Neuronal stem cell (in vitro differentiated cells): ENCODE results near the gene NTSR1.
A peak's percentile ranks its signal among the peaks of the same experiment; 100 is the strongest.

Experiments used
- DNase-seq: peaks from one replicate; pipeline ENCODE4 v3.0.0-alpha.2; 2013; ENCODE audit warnings: low spot score
- H2AFZ ChIP-seq: one replicate; pipeline ENCODE4 v1.6.1; 2013; ENCODE audit warnings: mild to moderate bottlenecking, low read length, inconsistent platforms
- H2AK5ac ChIP-seq: 2 replicates; pipeline ENCODE4 v1.6.1; 2013; ENCODE audit warnings: low read depth, mild to moderate bottlenecking, inconsistent platforms, low read length, moderate library complexity, mixed read lengths
- H2BK120ac ChIP-seq: 2 replicates; pipeline ENCODE4 v1.6.1; 2013; ENCODE audit warnings: low read depth, mild to moderate bottlenecking, inconsistent platforms, low read length, moderate library complexity, mixed read lengths
- H2BK12ac ChIP-seq: one replicate; pipeline ENCODE4 v1.6.1; 2013; ENCODE audit warnings: low read length, inconsistent platforms
- H2BK15ac ChIP-seq: 2 replicates; pipeline ENCODE4 v1.6.1; 2013; ENCODE audit warnings: mild to moderate bottlenecking, low read length, inconsistent platforms, mixed read lengths
- H2BK5ac ChIP-seq: one replicate; pipeline ENCODE4 v1.6.1; 2013; ENCODE audit warnings: inconsistent platforms, mild to moderate bottlenecking, low read length, moderate library complexity
- H3K14ac ChIP-seq: one replicate; pipeline ENCODE4 v1.6.1; 2013; ENCODE audit warnings: low read length, inconsistent platforms
- H3K18ac ChIP-seq: 2 replicates; pipeline ENCODE4 v1.6.1; 2013; ENCODE audit warnings: low read length, inconsistent platforms
- H3K23ac ChIP-seq: 2 replicates; pipeline ENCODE4 v1.6.1; 2013; ENCODE audit warnings: low read depth, mild to moderate bottlenecking, mixed read lengths, low read length, inconsistent platforms; ENCODE audit not compliant: poor library complexity
- H3K27ac ChIP-seq: replicated peaks from 3 replicates; pipeline ENCODE4 v1.5.1; 2013; ENCODE audit warnings: low read length, inconsistent platforms
- H3K27me3 ChIP-seq, 3 experiments: 2 replicates each; pipeline ENCODE4 v1.6.1; 2013; ENCODE audit warnings: low read length in 3 of 3, mild to moderate bottlenecking in 2 of 3, inconsistent platforms in 1 of 3, low read depth in 1 of 3, mixed read lengths in 1 of 3, moderate library complexity in 1 of 3; ENCODE audit not compliant: control insufficient read depth in 3 of 3, insufficient read depth in 3 of 3
- H3K36me3 ChIP-seq, 2 donors: replicated peaks in 1 of 2; 2 replicates each; pipeline ENCODE4 v1.6.1; 2013; ENCODE audit warnings: low read length in 2 of 2; ENCODE audit not compliant: control insufficient read depth in 2 of 2, insufficient read depth in 2 of 2
- H3K4ac ChIP-seq: 2 replicates; pipeline ENCODE4 v1.6.1; 2013; ENCODE audit warnings: inconsistent platforms, mild to moderate bottlenecking, low read length, moderate library complexity
- H3K4me1 ChIP-seq, 2 donors: 1 replicate in 1 of 2; 2 replicates in 1 of 2; pipeline ENCODE4 v1.6.1; 2013; ENCODE audit warnings: low read length in 2 of 2, low read depth in 1 of 2; ENCODE audit not compliant: control insufficient read depth in 2 of 2, insufficient read depth in 1 of 2
- H3K4me2 ChIP-seq: one replicate; pipeline ENCODE4 v1.6.1; 2013; ENCODE audit warnings: mild to moderate bottlenecking, low read length, inconsistent platforms; ENCODE audit not compliant: insufficient read depth, poor library complexity, severe bottlenecking
- H3K4me3 ChIP-seq, 2 donors: 2 replicates each; pipeline ENCODE4 v1.5.1; 2013; ENCODE audit warnings: low read length in 2 of 2, mild to moderate bottlenecking in 2 of 2, inconsistent platforms in 1 of 2, moderate library complexity in 1 of 2
- H3K79me1 ChIP-seq: one replicate; pipeline ENCODE4 v1.6.1; 2013; ENCODE audit warnings: low read depth, mild to moderate bottlenecking, inconsistent platforms, low read length, moderate library complexity
- H3K9ac ChIP-seq: one replicate; pipeline ENCODE4 v1.6.1; 2013; ENCODE audit warnings: mild to moderate bottlenecking, low read depth, low read length, inconsistent platforms; ENCODE audit not compliant: poor library complexity
- H3K9me3 ChIP-seq, 2 donors: replicated peaks in 1 of 2; 2 replicates each; pipeline versions ENCODE3 to v1.6.1; 2013; ENCODE audit warnings: low read length in 2 of 2, mild to moderate bottlenecking in 2 of 2, inconsistent platforms in 1 of 2, low read depth in 1 of 2, mixed read lengths in 1 of 2, moderate library complexity in 1 of 2; ENCODE audit not compliant: control insufficient read depth in 2 of 2, insufficient read depth in 1 of 2
- H4K8ac ChIP-seq: one replicate; pipeline ENCODE4 v1.6.1; 2013; ENCODE audit warnings: low read depth, mild to moderate bottlenecking, inconsistent platforms, low read length, moderate library complexity
- H4K91ac ChIP-seq: one replicate; pipeline ENCODE4 v1.6.1; 2013; ENCODE audit warnings: low read length, low read depth, mild to moderate bottlenecking, inconsistent platforms; ENCODE audit not compliant: poor library complexity
- WGBS, 2 donors: extraction: QIAGEN DNeasy Blood & Tissue Kit; methylation state at CpG; one replicate each; pipeline ENCODE4 v1.1.7; 2013; ENCODE audit warnings: missing lambda C conversion rate in 2 of 2, mixed read lengths in 1 of 2; ENCODE audit not compliant: insufficient read length in 2 of 2, insufficient replicate concordance in 1 of 2; ENCODE audit errors: extremely low coverage in 2 of 2; 5-methylcytosine and 5-hydroxymethylcytosine counted together

The NTSR1 gene

DNA sequence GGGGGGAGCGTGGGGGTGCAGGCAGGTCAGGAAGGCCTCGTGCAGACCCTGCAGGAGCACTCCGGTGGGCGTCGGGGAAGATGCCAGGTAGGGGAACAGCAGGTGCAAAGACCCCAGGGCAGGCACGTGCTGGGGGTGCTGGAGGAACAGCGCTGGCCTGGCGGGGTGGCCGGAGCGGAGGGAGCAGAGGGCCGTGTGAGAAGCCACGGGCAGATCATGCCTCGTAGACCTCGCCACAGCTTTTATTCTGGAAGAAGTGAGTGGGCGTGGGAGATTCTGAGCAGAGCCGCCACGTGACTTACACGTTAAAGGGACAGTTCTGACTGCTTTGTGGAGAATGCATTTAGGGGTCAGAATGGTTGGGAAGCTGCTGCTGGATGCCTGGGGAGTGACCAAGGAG lies 9.3 kb downstream of the NTSR1 start:
- Histone ChIP-seq H3K79me1 (no peaks in the 10 kb centered on the region), H3K4me2 (no peak overlapping the region), H2BK5ac (no peak overlapping the region), H3K27ac (no peak overlapping the region), H3K4me1 (no peaks in the 10 kb centered on the region), H4K91ac (no peak overlapping the region), H4K8ac (no peak overlapping the region), H3K4ac (no peak overlapping the region), H3K18ac (peak overlapping the region; percentile 48), H3K27me3 (peaks cover 0 to 49% (median 0%) of the 10 kb centered on the region in 3 experiments), H3K36me3 (no peaks in the 10 kb centered on the region), H3K4me3 (no peak overlapping the region), H3K23ac (peak overlapping the region; percentile 68), H2AK5ac (peak overlapping the region; percentile 81), H2AFZ (no peak overlapping the region), H3K14ac (no peak overlapping the region), H2BK15ac (no peak overlapping the region), H3K9ac (no peak overlapping the region), H2BK120ac (no peak overlapping the region), H2BK12ac (no peak overlapping the region), H3K9me3 (peaks cover 3 to 22% of the 10 kb centered on the region in 2 donors)
- no peak for DNase-seq
- WGBS, 2 donors, result no CpG with 5 or more reads among the region's 18 CpGs

DNA sequence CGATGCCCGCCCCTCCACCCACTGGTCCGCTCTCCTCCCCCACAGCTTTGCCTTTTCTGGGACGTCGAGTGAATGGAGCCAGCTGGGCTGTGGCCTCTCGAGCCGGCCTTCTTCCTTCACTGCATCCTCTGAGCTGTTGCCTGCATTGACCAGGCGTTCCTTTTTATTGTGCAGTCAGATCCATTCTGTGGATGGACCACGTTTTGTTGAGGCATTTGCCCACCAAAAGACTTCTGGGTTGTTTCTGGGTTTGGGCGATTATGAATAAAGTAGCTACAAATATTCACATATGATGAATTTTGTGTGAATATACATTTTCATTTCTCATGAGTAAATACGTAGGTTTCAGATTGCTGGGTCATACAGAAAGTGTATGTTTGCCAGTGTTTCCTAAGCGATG lies 9.9 kb downstream of the NTSR1 start:
- peaks cover 3 to 22% of the 10 kb centered on the region in 2 donors for H3K9me3 ChIP-seq
- H3K14ac ChIP-seq, result no peak overlapping the region
- no peak overlapping the region for H3K4me3 ChIP-seq
- H2BK120ac ChIP-seq, result no peak overlapping the region
- no peak overlapping the region for H2BK5ac ChIP-seq
- H3K27me3 ChIP-seq, result peaks cover 0 to 50% (median 0%) of the 10 kb centered on the region in 3 experiments
- no peak overlapping the region for H2AFZ ChIP-seq
- H3K18ac ChIP-seq, result no peak overlapping the region
- H4K91ac ChIP-seq, result no peak overlapping the region
- no peak overlapping the region for H2BK12ac ChIP-seq
- no peak overlapping the region for H2AK5ac ChIP-seq
- no CpG with 5 or more reads among the region's 12 CpGs for WGBS, 2 donors
- no peaks in the 10 kb centered on the region for H3K79me1 ChIP-seq
- H4K8ac ChIP-seq, result no peak overlapping the region
- no peak overlapping the region for H3K27ac ChIP-seq
- no peaks in the 10 kb centered on the region for H3K36me3 ChIP-seq
- H3K4me2 ChIP-seq, result no peak overlapping the region
- H3K4ac ChIP-seq, result no peak overlapping the region
- no peak overlapping the region for H2BK15ac ChIP-seq
- H3K4me1 ChIP-seq, result no peaks in the 10 kb centered on the region
- no peak overlapping the region for H3K23ac ChIP-seq
- no peak for DNase-seq
- no peak overlapping the region for H3K9ac ChIP-seq

DNA sequence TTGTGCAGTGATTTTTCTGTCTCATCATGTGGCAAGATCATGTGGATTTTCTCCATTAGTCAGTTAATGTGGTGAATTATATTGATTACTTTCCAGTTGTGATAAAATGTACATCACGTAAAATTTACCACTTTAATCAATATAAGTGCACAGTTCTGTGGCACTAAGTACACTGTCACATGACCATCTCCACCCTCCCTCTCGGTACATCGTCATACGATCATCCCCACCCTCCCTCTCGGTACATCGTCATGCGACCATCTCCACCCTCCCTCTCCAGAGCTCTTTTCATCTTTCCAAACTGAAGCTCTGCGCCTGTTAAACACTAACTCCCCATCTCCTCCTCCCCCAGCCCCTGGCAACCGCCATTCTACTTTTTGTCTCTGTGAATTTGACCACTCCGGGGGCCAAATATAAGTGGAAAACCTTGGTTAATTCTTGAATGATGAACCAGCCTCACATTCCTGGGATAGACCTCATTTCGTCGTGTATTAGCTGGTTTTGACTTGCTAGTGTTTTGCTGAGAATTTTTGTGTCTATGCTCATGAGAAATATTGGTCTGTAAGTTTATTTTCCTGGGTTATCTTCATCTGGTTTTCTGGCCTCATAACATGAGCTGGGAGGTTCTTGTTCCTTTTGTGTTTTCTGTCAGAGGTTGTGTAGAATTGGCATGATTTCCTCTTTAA lies 10.8 kb downstream of the NTSR1 start:
- no peak overlapping the region for H3K4ac ChIP-seq
- no peak overlapping the region for H3K14ac ChIP-seq
- no peak overlapping the region for H3K18ac ChIP-seq
- no peak overlapping the region for H3K4me2 ChIP-seq
- H3K23ac ChIP-seq, result no peak overlapping the region
- peaks cover 0 to 54% (median 0%) of the 10 kb centered on the region in 3 experiments for H3K27me3 ChIP-seq
- peaks cover 3 to 22% of the 10 kb centered on the region in 2 donors for H3K9me3 ChIP-seq
- no peaks in the 10 kb centered on the region for H3K36me3 ChIP-seq
- no peak overlapping the region for H2BK5ac ChIP-seq
- no peak overlapping the region for H4K91ac ChIP-seq
- DNase-seq, result no peak
- H3K4me3 ChIP-seq, result no peak overlapping the region
- no peak overlapping the region for H2BK120ac ChIP-seq
- H3K79me1 ChIP-seq, result no peaks in the 10 kb centered on the region
- WGBS, 2 donors, result 100% methylated on average over 4 of the region's 12 CpGs; no CpG with 5 or more reads in 1 of the 2 donors
- H2BK15ac ChIP-seq, result no peak overlapping the region
- no peak overlapping the region for H2BK12ac ChIP-seq
- H2AK5ac ChIP-seq, result no peak overlapping the region
- no peak overlapping the region for H2AFZ ChIP-seq
- H3K4me1 ChIP-seq, result no peaks in the 10 kb centered on the region
- no peak overlapping the region for H3K27ac ChIP-seq
- H3K9ac ChIP-seq, result no peak overlapping the region
- H4K8ac ChIP-seq, result no peak overlapping the region

DNA sequence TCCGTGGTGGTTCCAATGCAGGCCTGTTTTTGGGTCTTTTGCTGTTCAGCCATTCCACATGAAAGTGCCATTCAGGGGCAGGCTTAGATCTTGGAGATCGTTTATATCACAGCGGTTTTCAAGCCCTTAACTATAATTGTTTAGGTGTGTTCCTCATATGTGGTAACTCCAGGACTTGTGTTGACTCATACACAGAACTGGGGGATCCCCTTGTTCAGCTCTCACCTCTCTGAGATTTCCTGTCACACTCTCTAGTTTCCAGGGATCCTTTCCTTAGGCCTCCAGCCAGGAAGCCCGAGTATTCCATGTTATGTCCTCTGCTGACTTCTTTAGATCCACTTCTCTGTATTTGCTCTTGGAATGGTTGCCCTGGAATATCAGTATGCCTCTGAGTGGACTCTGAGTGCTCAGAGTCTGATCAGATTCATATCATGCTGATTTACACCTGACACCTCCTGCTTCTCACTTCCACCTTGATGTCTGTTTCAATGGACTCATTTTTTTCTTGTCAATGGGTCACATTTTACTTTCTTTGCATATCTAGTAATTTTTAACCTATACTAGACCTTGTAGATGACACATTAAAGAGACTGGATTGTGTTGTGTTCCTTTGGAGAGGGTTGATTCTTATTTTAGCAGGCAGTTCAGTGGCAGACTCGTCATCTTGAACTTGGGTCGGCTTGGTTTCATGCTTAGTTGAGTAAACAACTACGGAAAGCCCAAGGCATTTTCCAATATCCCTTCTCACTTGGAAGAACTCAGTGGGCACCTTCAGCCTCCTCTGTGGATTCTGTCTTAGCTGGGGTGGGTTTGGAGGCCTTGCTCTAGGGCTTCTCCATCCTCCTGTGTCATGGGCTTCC lies 13.1 kb downstream of the NTSR1 start:
- Histone ChIP-seq H2AK5ac (no peak overlapping the region), H3K18ac (no peak overlapping the region), H3K27me3 (peaks cover 0 to 63% (median 0%) of the 10 kb centered on the region in 3 experiments), H2AFZ (no peak overlapping the region), H4K8ac (no peak overlapping the region), H3K23ac (no peak overlapping the region), H3K14ac (no peak overlapping the region), H2BK5ac (no peak overlapping the region), H3K4me2 (no peak overlapping the region), H3K9ac (no peak overlapping the region), H3K4me1 (no peaks in the 10 kb centered on the region), H2BK120ac (no peak overlapping the region), H4K91ac (no peak overlapping the region), H3K79me1 (no peaks in the 10 kb centered on the region), H3K4ac (no peak overlapping the region), H3K27ac (no peak overlapping the region), H3K36me3 (no peaks in the 10 kb centered on the region), H2BK15ac (no peak overlapping the region), H3K9me3 (peaks cover 5 to 22% of the 10 kb centered on the region in 2 donors), H3K4me3 (no peak overlapping the region), H2BK12ac (no peak overlapping the region)
- DNase-seq, result no peak
- no CpG with 5 or more reads among the region's 7 CpGs for WGBS, 2 donors
